ENCODE measurements around the gene KDM4C. TPM values are rescaled to one million over a fixed set of nuclear protein-coding genes. Genes with fewer than 3 reads are reported as not detected.

KDM4C gene
- total and polyA plus RNA-seq, 2 of the 8 experiments (the other 6 are each of a cell fraction or from before 2014, with no cell fraction given) = 13.0 to 26.1 TPM

DNA sequence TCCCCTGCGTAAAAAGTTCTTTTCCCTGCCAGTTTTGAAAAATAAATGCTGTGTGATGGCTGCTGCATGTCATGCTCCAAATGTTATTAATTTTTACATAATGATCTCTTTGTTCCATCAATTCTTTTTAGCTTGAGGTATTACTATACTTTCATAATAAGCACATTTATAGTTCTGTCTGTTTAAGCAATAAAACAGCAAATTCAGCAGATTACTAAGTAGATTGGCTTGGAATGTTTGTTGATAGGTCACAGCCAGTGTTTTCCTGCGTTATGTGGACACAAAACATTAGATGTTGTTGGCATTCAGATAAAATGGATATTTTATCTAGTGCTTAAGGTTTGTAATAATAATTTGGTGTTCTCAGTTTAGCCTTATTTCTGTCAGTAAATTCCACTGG lies 242.0 kb downstream of the KDM4C start:
- Histone ChIP-seq H2BK20ac (ENCODE audit: low read length) (no peak overlapping the region), H3K56ac (replicated peaks; ENCODE audit: insufficient read length, low read depth, low read length) (no peak overlapping the region), H4K91ac (replicated peaks; ENCODE audit: insufficient read length, low read length) (no peak overlapping the region), H3K79me1 (ENCODE audit: low read depth, low read length) (no peaks in the 10 kb centered on the region), H3K27ac (ENCODE audit: low read depth, low read length) (no peak overlapping the region), H3K4me2 (ENCODE audit: insufficient read depth in 1 of 2, low read depth in 2 of 2, low read length in 2 of 2) (no peak overlapping the region), H2BK120ac (replicated peaks; ENCODE audit: low read depth, low read length) (no peak overlapping the region), H2BK15ac (ENCODE audit: low read length) (no peak overlapping the region), H3K79me2 (ENCODE audit: control insufficient read depth in 1 of 2, insufficient read depth in 2 of 2, low read length in 2 of 2) (no peaks in the 10 kb centered on the region), H3K23me2 (ENCODE audit: low read depth, low read length) (no peaks in the 10 kb centered on the region), H3K4me1 (replicated peaks in 1 of 4; ENCODE audit: control insufficient read depth in 3 of 4, insufficient read depth in 4 of 4, low read length in 3 of 4) (no peaks in the 10 kb centered on the region), H2BK5ac (ENCODE audit: low read depth, low read length) (no peak overlapping the region), H4K5ac (ENCODE audit: insufficient read length, low read depth, low read length) (no peak overlapping the region), H3K4ac (replicated peaks; ENCODE audit: insufficient read length, low read depth, low read length) (no peak overlapping the region), H2AFZ (ENCODE audit: low read length) (no peak overlapping the region), H4K8ac (ENCODE audit: extremely low read depth, insufficient read depth, low read length) (no peak overlapping the region), H3K23ac (ENCODE audit: insufficient read length) (no peak overlapping the region), H3K14ac (ENCODE audit: insufficient read length) (no peak overlapping the region), H3K36me3 (ENCODE audit: control insufficient read depth in 2 of 4, insufficient read depth in 4 of 4, low read length in 3 of 4) (peaks cover 0 to 5% (median 2%) of the 10 kb centered on the region in 4 experiments; a peak in 4 of 8 replicates), H3K27me3 (replicated peaks in 1 of 4; ENCODE audit: control insufficient read depth in 3 of 4, extremely low read depth in 1 of 4, insufficient read depth in 3 of 4, low read length in 3 of 4) (no peaks in the 10 kb centered on the region), H2BK12ac (ENCODE audit: low read depth, low read length) (no peak overlapping the region), H2AK5ac (ENCODE audit: low read depth, low read length) (no peak overlapping the region), H3K18ac (ENCODE audit: extremely low read depth, low read length) (no peak overlapping the region), H3K9ac (replicated peaks in 1 of 4; ENCODE audit: extremely low read depth in 1 of 4, low read depth in 3 of 4, low read length in 3 of 4) (no peak overlapping the region), H4K20me1 (replicated peaks in 1 of 2; ENCODE audit: control insufficient read depth in 1 of 2, insufficient read depth in 2 of 2, low read length in 2 of 2) (no peaks in the 10 kb centered on the region), H3K4me3 (ENCODE audit: extremely low read depth in 1 of 4, insufficient read depth in 2 of 4, low read depth in 3 of 4, low read length in 4 of 4) (no peak overlapping the region), H3K9me3 (ENCODE audit: insufficient read depth in 2 of 2, low read depth in 1 of 2, low read length in 1 of 2) (no peaks in the 10 kb centered on the region)
- 94% methylated on average over 2 of the region's 2 CpGs; no CpG with 5 or more reads in 1 of the 2 experiments for WGBS, 2 experiments (ENCODE audit: extremely low coverage in 1 of 2, insufficient coverage in 1 of 2, insufficient read length in 1 of 2, insufficient replicate concordance in 2 of 2, low coverage in 1 of 2, low lambda C conversion rate in 2 of 2, missing lambda C conversion rate in 1 of 2)
- no peak for FAIRE-seq
- ChIA-PET POLR2A (ENCODE audit: partially characterized antibody) (no interaction called here), CTCF (ENCODE audit: partially characterized antibody) (no interaction called here)
- no peak for DNase-seq (ENCODE audit: low read depth in 1 of 2, low spot score in 2 of 2)
- TF ChIP-seq, protein P1, sequence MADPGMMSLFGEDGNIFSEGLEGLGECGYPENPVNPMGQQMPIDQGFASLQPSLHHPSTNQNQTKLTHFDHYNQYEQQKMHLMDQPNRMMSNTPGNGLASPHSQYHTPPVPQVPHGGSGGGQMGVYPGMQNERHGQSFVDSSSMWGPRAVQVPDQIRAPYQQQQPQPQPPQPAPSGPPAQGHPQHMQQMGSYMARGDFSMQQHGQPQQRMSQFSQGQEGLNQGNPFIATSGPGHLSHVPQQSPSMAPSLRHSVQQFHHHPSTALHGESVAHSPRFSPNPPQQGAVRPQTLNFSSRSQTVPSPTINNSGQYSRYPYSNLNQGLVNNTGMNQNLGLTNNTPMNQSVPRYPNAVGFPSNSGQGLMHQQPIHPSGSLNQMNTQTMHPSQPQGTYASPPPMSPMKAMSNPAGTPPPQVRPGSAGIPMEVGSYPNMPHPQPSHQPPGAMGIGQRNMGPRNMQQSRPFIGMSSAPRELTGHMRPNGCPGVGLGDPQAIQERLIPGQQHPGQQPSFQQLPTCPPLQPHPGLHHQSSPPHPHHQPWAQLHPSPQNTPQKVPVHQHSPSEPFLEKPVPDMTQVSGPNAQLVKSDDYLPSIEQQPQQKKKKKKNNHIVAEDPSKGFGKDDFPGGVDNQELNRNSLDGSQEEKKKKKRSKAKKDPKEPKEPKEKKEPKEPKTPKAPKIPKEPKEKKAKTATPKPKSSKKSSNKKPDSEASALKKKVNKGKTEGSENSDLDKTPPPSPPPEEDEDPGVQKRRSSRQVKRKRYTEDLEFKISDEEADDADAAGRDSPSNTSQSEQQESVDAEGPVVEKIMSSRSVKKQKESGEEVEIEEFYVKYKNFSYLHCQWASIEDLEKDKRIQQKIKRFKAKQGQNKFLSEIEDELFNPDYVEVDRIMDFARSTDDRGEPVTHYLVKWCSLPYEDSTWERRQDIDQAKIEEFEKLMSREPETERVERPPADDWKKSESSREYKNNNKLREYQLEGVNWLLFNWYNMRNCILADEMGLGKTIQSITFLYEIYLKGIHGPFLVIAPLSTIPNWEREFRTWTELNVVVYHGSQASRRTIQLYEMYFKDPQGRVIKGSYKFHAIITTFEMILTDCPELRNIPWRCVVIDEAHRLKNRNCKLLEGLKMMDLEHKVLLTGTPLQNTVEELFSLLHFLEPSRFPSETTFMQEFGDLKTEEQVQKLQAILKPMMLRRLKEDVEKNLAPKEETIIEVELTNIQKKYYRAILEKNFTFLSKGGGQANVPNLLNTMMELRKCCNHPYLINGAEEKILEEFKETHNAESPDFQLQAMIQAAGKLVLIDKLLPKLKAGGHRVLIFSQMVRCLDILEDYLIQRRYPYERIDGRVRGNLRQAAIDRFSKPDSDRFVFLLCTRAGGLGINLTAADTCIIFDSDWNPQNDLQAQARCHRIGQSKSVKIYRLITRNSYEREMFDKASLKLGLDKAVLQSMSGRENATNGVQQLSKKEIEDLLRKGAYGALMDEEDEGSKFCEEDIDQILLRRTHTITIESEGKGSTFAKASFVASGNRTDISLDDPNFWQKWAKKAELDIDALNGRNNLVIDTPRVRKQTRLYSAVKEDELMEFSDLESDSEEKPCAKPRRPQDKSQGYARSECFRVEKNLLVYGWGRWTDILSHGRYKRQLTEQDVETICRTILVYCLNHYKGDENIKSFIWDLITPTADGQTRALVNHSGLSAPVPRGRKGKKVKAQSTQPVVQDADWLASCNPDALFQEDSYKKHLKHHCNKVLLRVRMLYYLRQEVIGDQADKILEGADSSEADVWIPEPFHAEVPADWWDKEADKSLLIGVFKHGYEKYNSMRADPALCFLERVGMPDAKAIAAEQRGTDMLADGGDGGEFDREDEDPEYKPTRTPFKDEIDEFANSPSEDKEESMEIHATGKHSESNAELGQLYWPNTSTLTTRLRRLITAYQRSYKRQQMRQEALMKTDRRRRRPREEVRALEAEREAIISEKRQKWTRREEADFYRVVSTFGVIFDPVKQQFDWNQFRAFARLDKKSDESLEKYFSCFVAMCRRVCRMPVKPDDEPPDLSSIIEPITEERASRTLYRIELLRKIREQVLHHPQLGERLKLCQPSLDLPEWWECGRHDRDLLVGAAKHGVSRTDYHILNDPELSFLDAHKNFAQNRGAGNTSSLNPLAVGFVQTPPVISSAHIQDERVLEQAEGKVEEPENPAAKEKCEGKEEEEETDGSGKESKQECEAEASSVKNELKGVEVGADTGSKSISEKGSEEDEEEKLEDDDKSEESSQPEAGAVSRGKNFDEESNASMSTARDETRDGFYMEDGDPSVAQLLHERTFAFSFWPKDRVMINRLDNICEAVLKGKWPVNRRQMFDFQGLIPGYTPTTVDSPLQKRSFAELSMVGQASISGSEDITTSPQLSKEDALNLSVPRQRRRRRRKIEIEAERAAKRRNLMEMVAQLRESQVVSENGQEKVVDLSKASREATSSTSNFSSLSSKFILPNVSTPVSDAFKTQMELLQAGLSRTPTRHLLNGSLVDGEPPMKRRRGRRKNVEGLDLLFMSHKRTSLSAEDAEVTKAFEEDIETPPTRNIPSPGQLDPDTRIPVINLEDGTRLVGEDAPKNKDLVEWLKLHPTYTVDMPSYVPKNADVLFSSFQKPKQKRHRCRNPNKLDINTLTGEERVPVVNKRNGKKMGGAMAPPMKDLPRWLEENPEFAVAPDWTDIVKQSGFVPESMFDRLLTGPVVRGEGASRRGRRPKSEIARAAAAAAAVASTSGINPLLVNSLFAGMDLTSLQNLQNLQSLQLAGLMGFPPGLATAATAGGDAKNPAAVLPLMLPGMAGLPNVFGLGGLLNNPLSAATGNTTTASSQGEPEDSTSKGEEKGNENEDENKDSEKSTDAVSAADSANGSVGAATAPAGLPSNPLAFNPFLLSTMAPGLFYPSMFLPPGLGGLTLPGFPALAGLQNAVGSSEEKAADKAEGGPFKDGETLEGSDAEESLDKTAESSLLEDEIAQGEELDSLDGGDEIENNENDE (IDR thresholded peaks at IDR 0.05; ENCODE audit: insufficient replicate concordance, low read length) = no peak

All from H1 (cell line).